ENCODE data around the gene PRIM2. TPM values are rescaled to one million over a fixed set of nuclear protein-coding genes. Genes with fewer than 3 reads are reported as not detected.

PRIM2 gene
- total and polyA plus RNA-seq, 9 of the 15 experiments (the other 6 are each of a cell fraction or from before 2014, with no cell fraction given) = 19.8 to 57.5 (median 33.4) TPM

DNA sequence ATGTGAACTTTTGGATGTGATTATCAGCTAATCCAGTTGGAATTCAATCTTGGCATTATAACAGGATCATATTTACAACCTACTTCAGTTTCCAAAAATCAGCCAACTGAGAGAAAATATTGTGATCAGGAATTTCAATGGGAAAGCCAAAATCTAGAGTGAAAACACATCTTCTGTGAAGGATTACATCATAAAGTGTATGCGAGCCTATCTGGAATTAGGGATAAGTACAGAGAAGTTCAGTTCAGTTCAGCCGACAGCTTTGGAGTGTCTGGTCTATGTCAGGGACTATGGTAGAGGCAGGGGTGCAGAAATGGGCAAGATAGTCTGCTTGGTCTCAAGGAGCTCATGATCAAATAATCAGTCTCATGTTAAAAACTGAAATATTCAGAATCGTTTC lies 12.3 kb upstream of the PRIM2 start:
- POLR2A ChIA-PET = no interaction called here
- BruUV-seq (replicated peaks) = no TSS peak
- no peak for FAIRE-seq

More for the DNA sequence above, 12.3 kb upstream of the PRIM2 start:
- CTCF ChIA-PET (ENCODE audit: low intra/inter-chr PET ratio) = no interaction called here
- Histone ChIP-seq H3K9ac (ENCODE audit: insufficient read depth in 1 of 2, low read depth in 2 of 2, low read length in 2 of 2) (no peak overlapping the region), H2AFZ (ENCODE audit: low read depth, low read length) (no peak overlapping the region), H4K20me1 (replicated peaks; ENCODE audit: control insufficient read depth, insufficient read depth, low read length) (no peaks in the 10 kb centered on the region), H3K4me2 (ENCODE audit: insufficient read depth, low read length) (no peak overlapping the region), H3K27me3 (ENCODE audit: control insufficient read depth in 2 of 2, insufficient read depth in 2 of 2, low read length in 2 of 2) (peaks cover 8 to 12% of the 10 kb centered on the region in 2 experiments; a peak in 4 of 5 replicates), H3K27ac (ENCODE audit: extremely low read depth, low read depth, low read length) (no peak overlapping the region), H3K4me1 (replicated peaks in 1 of 2; ENCODE audit: control insufficient read depth in 2 of 2, insufficient read depth in 2 of 2, low read length in 2 of 2) (no peaks in the 10 kb centered on the region), H3K9me3 (replicated peaks; ENCODE audit: control insufficient read depth, insufficient read depth, low read depth, low read length) (no peaks in the 10 kb centered on the region), H3K79me2 (ENCODE audit: control insufficient read depth, insufficient read depth, low read length) (no peaks in the 10 kb centered on the region), H3K9me1 (ENCODE audit: control insufficient read depth, insufficient read depth, low read length) (no peaks in the 10 kb centered on the region), H3K4me3 (no peak overlapping the region), H3K36me3 (ENCODE audit: control insufficient read depth, insufficient read depth, low read length) (no peaks in the 10 kb centered on the region)
- TF ChIP-seq ZNF764 (CRISPR knock-in tag; IDR thresholded peaks at IDR 0.05; ENCODE audit: low read depth) = no peak
- TF ChIP-seq YY1 (IDR thresholded peaks at IDR 0.05; ENCODE audit: borderline replicate concordance in 1 of 3, control insufficient read depth in 1 of 3, extremely low read depth in 1 of 3, insufficient read depth in 3 of 3, insufficient read length in 1 of 3, insufficient replicate concordance in 2 of 3, low read depth in 1 of 3, low read length in 2 of 3) = no peak
- TF ChIP-seq, protein P1, sequence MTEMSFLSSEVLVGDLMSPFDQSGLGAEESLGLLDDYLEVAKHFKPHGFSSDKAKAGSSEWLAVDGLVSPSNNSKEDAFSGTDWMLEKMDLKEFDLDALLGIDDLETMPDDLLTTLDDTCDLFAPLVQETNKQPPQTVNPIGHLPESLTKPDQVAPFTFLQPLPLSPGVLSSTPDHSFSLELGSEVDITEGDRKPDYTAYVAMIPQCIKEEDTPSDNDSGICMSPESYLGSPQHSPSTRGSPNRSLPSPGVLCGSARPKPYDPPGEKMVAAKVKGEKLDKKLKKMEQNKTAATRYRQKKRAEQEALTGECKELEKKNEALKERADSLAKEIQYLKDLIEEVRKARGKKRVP (CRISPR knock-in tag; IDR thresholded peaks at IDR 0.05) = no peak
- TF ChIP-seq CBX5 (IDR thresholded peaks at IDR 0.05; ENCODE audit: borderline replicate concordance, low read depth) = no peak
- TF ChIP-seq JUN (IDR thresholded peaks at IDR 0.05; ENCODE audit: borderline replicate concordance, low read depth, low read length) = no peak
- no peak for TF ChIP-seq JUN (CRISPR knock-in tag; IDR thresholded peaks at IDR 0.05; ENCODE audit: borderline replicate concordance)
- no peak for TF ChIP-seq SMARCC2 (IDR thresholded peaks at IDR 0.05; ENCODE audit: low read depth)
- TF ChIP-seq, protein P2, sequence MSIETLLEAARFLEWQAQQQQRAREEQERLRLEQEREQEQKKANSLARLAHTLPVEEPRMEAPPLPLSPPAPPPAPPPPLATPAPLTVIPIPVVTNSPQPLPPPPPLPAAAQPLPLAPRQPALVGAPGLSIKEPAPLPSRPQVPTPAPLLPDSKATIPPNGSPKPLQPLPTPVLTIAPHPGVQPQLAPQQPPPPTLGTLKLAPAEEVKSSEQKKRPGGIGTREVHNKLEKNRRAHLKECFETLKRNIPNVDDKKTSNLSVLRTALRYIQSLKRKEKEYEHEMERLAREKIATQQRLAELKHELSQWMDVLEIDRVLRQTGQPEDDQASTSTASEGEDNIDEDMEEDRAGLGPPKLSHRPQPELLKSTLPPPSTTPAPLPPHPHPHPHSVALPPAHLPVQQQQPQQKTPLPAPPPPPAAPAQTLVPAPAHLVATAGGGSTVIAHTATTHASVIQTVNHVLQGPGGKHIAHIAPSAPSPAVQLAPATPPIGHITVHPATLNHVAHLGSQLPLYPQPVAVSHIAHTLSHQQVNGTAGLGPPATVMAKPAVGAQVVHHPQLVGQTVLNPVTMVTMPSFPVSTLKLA (conservative IDR thresholded peaks at IDR 0.05) = no peak
- no peak for TF ChIP-seq NCOA1 (IDR thresholded peaks at IDR 0.05; ENCODE audit: low read depth)
- TF ChIP-seq, protein P3, sequence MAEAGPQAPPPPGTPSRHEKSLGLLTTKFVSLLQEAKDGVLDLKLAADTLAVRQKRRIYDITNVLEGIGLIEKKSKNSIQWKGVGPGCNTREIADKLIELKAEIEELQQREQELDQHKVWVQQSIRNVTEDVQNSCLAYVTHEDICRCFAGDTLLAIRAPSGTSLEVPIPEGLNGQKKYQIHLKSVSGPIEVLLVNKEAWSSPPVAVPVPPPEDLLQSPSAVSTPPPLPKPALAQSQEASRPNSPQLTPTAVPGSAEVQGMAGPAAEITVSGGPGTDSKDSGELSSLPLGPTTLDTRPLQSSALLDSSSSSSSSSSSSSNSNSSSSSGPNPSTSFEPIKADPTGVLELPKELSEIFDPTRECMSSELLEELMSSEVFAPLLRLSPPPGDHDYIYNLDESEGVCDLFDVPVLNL (CRISPR knock-in tag; IDR thresholded peaks at IDR 0.05; ENCODE audit: low read depth) = no peak
- no peak for TF ChIP-seq RFX5 (IDR thresholded peaks at IDR 0.05; ENCODE audit: low read depth, low read length)
- 5% methylated on average over 3 of the region's 3 CpGs for WGBS (ENCODE audit: insufficient coverage, low coverage, missing lambda C conversion rate)
- intact Hi-C loops (cut with micrococcal nuclease) = no loop called here
- ATAC-seq (no peak), DNase-seq (ENCODE audit: extremely low read depth in 1 of 4, low spot score in 3 of 4) (no peak)
- in situ Hi-C loops (cut with MboI) = loop anchor here (25.0 kb wide), 1 partner anchor 943 kb away; no protein-coding TSS in a partner anchor
